CD4-positive, alpha-beta T cell treated with Interferon gamma for 1 hour (primary cell): ENCODE results near the gene FILIP1L.
"Not testable (repeated sequence)": the region's sequence is repeated elsewhere in the genome, so short reads cannot be mapped to it uniquely, and the experiment has no call there.

Source experiments
- DNase-seq: peaks from one replicate; pipeline ENCODE4 v3.0.0-alpha.2; 2020

FILIP1L gene

GRCh38 chr3:99858469-99858868 is 255.8 kb downstream of the FILIP1L start:
- DNase-seq = no peak

GRCh38 chr3:99857278-99857677 is 257.0 kb downstream of the FILIP1L start:
- no peak for DNase-seq

GRCh38 chr3:99856437-99857220 is 257.7 kb downstream of the FILIP1L start:
- DNase-seq = no peak

GRCh38 chr3:99855900-99856299 is 258.4 kb downstream of the FILIP1L start:
- no peak for DNase-seq

GRCh38 chr3:99854756-99855298 is 259.5 kb downstream of the FILIP1L start:
- DNase-seq = no peak

- DNase-seq = no peak
These were observed 261.4 kb downstream of the FILIP1L start for GRCh38 chr3:99852851-99853250.

GRCh38 chr3:99851955-99852354 is 262.3 kb downstream of the FILIP1L start:
- DNase-seq = no peak

GRCh38 chr3:99850608-99851007 is 263.7 kb downstream of the FILIP1L start:
- DNase-seq = no peak

GRCh38 chr3:99848433-99848832 is 265.9 kb downstream of the FILIP1L start:
- DNase-seq = no peak

GRCh38 chr3:99846477-99847160 is 267.7 kb downstream of the FILIP1L start:
- no peak for DNase-seq

GRCh38 chr3:99845999-99846398 is 268.3 kb downstream of the FILIP1L start:
- DNase-seq = no peak

GRCh38 chr3:99845331-99845730 is 269.0 kb downstream of the FILIP1L start:
- DNase-seq = no peak

GRCh38 chr3:99843590-99844258 is 270.6 kb downstream of the FILIP1L start:
- DNase-seq = no peak

- no peak for DNase-seq
These were observed 271.3 kb downstream of the FILIP1L start for GRCh38 chr3:99842826-99843589.

- not testable (repeated sequence) for DNase-seq
These were observed 272.4 kb downstream of the FILIP1L start for GRCh38 chr3:99841949-99842348.

- DNase-seq = no peak
These were observed 274.7 kb downstream of the FILIP1L start for GRCh38 chr3:99839613-99840012.

- DNase-seq = no peak
These were observed 275.5 kb downstream of the FILIP1L start for GRCh38 chr3:99838755-99839154.

- no peak for DNase-seq
These were observed 276.6 kb downstream of the FILIP1L start for GRCh38 chr3:99837715-99838114.

GRCh38 chr3:99836681-99837080 is 277.6 kb downstream of the FILIP1L start:
- no peak for DNase-seq

- DNase-seq = no peak
These were observed 279.9 kb downstream of the FILIP1L start for GRCh38 chr3:99834211-99834957.

GRCh38 chr3:99833617-99834205 is 280.6 kb downstream of the FILIP1L start:
- DNase-seq = no peak

GRCh38 chr3:99829844-99830243 is 284.5 kb downstream of the FILIP1L start:
- no peak for DNase-seq
